Endothelial cell of umbilical vein (primary cell): ENCODE measurements around the gene LRRFIP2. TPM values are rescaled to one million over a fixed set of nuclear protein-coding genes. Genes with fewer than 3 reads are reported as not detected.

Source experiments
- BruUV-seq: library from RNA; stranded (reverse); fragments of 400-500 nt; replicated peaks from 2 replicates; lab custom pipeline; 2021; lab: Mats Ljungman, UMichigan
- CTCF ChIA-PET: fragments of 300-600, 350-600 bp; sonication (Branson Sonifier 250); formaldehyde crosslinking; loops from one replicate; lab custom pipeline; 2021; ENCODE audit warnings: antibody characterized with exemption, inconsistent platforms; lab: Charles Lee
- POLR2A ChIA-PET: fragments of 300-600, 350-600 bp; sonication (Branson Sonifier 250); formaldehyde crosslinking; loops from one replicate; lab custom pipeline; 2021; ENCODE audit warnings: antibody characterized with exemption, inconsistent platforms; lab: Charles Lee
- DNase-seq: peaks from one replicate; pipeline ENCODE4 v3.0.0-alpha.2; 2011; ENCODE audit warnings: low read depth, low spot score
- FAIRE-seq: peaks from 2 replicates; lab custom pipeline; 2011; peaks lifted over from hg19 to GRCh38; lab: Jason Lieb, UNC
- H2AFZ ChIP-seq: 2 replicates; pipeline ENCODE4 v1.6.0; 2012; ENCODE audit warnings: low read depth, low read length, control low read depth, inconsistent platforms
- H3K27ac ChIP-seq: 2 replicates; pipeline ENCODE4 v1.5.1; 2011; ENCODE audit warnings: low read depth, mild to moderate bottlenecking, control low read depth, low read length, moderate library complexity; ENCODE audit not compliant: insufficient read depth
- H3K27me3 ChIP-seq, 2 experiments: 2 replicates each; pipeline versions ENCODE4 v1.6.0 to v1.6.1; 2011; ENCODE audit warnings: low read length in 2 of 2, mixed read lengths in 1 of 2; ENCODE audit not compliant: control insufficient read depth in 2 of 2, insufficient read depth in 2 of 2
- H3K36me3 ChIP-seq, 2 experiments: 2 replicates in 1 of 2; 3 replicates in 1 of 2; pipeline ENCODE4 v1.5.1; 2011; ENCODE audit warnings: low read length in 2 of 2, mild to moderate bottlenecking in 1 of 2, moderate library complexity in 1 of 2; ENCODE audit not compliant: control insufficient read depth in 2 of 2, insufficient read depth in 2 of 2; ENCODE audit errors: extremely low read depth in 1 of 2
- H3K4me1 ChIP-seq: 3 replicates; pipeline ENCODE4 v1.5.1; 2011; ENCODE audit warnings: mild to moderate bottlenecking, low read length; ENCODE audit not compliant: control insufficient read depth, insufficient read depth; ENCODE audit errors: extremely low read depth
- H3K4me2 ChIP-seq: 2 replicates; pipeline ENCODE4 v1.6.1; 2011; ENCODE audit warnings: low read length, control low read depth, mixed read lengths; ENCODE audit not compliant: insufficient read depth
- H3K4me3 ChIP-seq, 3 experiments: fragments of 200-600 bp in 1 of 3; sonication (generic), shearing (Covaris generic) in 1 of 3; replicated peaks in 1 of 3; 2 replicates each; pipeline ENCODE4 v1.5.1; 2011 to 2016; ENCODE audit warnings: control low read depth in 3 of 3, low read length in 3 of 3, mild to moderate bottlenecking in 2 of 3, inconsistent platforms in 1 of 3, low read depth in 1 of 3, moderate library complexity in 1 of 3; ENCODE audit not compliant: insufficient read depth in 1 of 3
- H3K79me2 ChIP-seq: 2 replicates; pipeline ENCODE4 v1.6.0; 2012; ENCODE audit warnings: low read length, inconsistent platforms; ENCODE audit not compliant: control insufficient read depth, insufficient read depth
- H3K9ac ChIP-seq: replicated peaks from 2 replicates; pipeline ENCODE3; 2011; ENCODE audit warnings: low read length, control low read depth; ENCODE audit not compliant: insufficient read depth; ENCODE audit errors: extremely low read depth
- H3K9me1 ChIP-seq: replicated peaks from 3 replicates; pipeline ENCODE4 v1.6.0; 2011; ENCODE audit warnings: mild to moderate bottlenecking, low read length; ENCODE audit not compliant: control insufficient read depth, insufficient read depth; ENCODE audit errors: extremely low read depth
- H3K9me3 ChIP-seq: replicated peaks from 2 replicates; pipeline ENCODE4 v1.5.1; 2012; ENCODE audit warnings: low read length, inconsistent platforms; ENCODE audit not compliant: control insufficient read depth, insufficient read depth
- H4K20me1 ChIP-seq: replicated peaks from 2 replicates; pipeline ENCODE3; 2011; ENCODE audit warnings: mild to moderate bottlenecking, low read length; ENCODE audit not compliant: control insufficient read depth, insufficient read depth; ENCODE audit errors: extremely low read depth
- EZH2 ChIP-seq: IDR thresholded peaks from 2 replicates; pipeline ENCODE4 v1.6.1; 2012; ENCODE audit warnings: borderline replicate concordance, low read depth, mild to moderate bottlenecking, moderate library complexity, low read length, inconsistent platforms; ENCODE audit not compliant: severe bottlenecking
- FOS ChIP-seq: IDR thresholded peaks from 2 replicates; pipeline ENCODE4 v1.6.1; 2011; ENCODE audit warnings: mild to moderate bottlenecking, low read length, moderate library complexity, borderline replicate concordance; ENCODE audit not compliant: insufficient read depth
- GATA2 ChIP-seq: IDR thresholded peaks from 2 replicates; pipeline ENCODE4 v1.7.0; 2011; ENCODE audit warnings: low read depth, mild to moderate bottlenecking, moderate library complexity, mixed read lengths, low read length; ENCODE audit not compliant: insufficient read length, insufficient read depth
- JUN ChIP-seq: IDR thresholded peaks from 2 replicates; pipeline ENCODE4 v1.6.1; 2011; ENCODE audit warnings: borderline replicate concordance, low read depth; ENCODE audit not compliant: insufficient read length, insufficient read depth
- MYC ChIP-seq: IDR thresholded peaks from one replicate; pipeline ENCODE4 v1.6.1; 2011; ENCODE audit warnings: mild to moderate bottlenecking, low read depth, low read length
- POLR2A ChIP-seq: IDR thresholded peaks from 2 replicates; pipeline ENCODE4 v1.6.1; 2012; ENCODE audit warnings: low read depth, mild to moderate bottlenecking, control low read depth, low read length
- POLR2AphosphoS5 ChIP-seq: IDR thresholded peaks from 2 replicates; pipeline ENCODE4 v1.6.1; 2012; ENCODE audit warnings: low read depth, mild to moderate bottlenecking, control low read depth, low read length, moderate library complexity; ENCODE audit not compliant: insufficient read depth
- dilution Hi-C: fragments of 300-500 bp; cut with MboI; formaldehyde crosslinking; loops from one replicate; pipeline ENCODE4 v1.15.0; 2019; ENCODE audit warnings: low sequenced_read_pairs; ENCODE audit not compliant: extremely low pct_ligation_motif_present
- intact Hi-C: fragments of 100-400 bp; cut with micrococcal nuclease; formaldehyde crosslinking; loops from one replicate; pipeline ENCODE4 v1.10.0; 2022
- polyA plus RNA-seq, 4 experiments: library from polyadenylated mRNA; depleted of rRNA in 3 of 4; stranded (reverse) in 3 of 4; unstranded in 1 of 4; fragments of >200 nt; gene quantifications; 2 replicates each; pipeline versions ENCODE4 v1.2.1 to v1.2.3, GENCODE V29; 2011 to 2012; ENCODE audit warnings: missing spikeins in 1 of 4
- total RNA-seq: library from RNA; stranded (reverse); gene quantifications from 2 replicates; pipeline ENCODE4 v1.2.3, GENCODE V29; 2021
- TF ChIP-seq, protein P1 (sequence below), 2 donors: IDR thresholded peaks; 1 replicate in 1 of 2; 2 replicates in 1 of 2; pipeline ENCODE4 v1.5.1; 2011; ENCODE audit warnings: low read length in 2 of 2, mild to moderate bottlenecking in 2 of 2, moderate library complexity in 2 of 2, control low read depth in 1 of 2, inconsistent platforms in 1 of 2, low read depth in 1 of 2; ENCODE audit not compliant: insufficient read depth in 1 of 2; ENCODE audit errors: extremely low read depth in 1 of 2
- TF ChIP-seq, protein P2 (sequence below): IDR thresholded peaks from 2 replicates; pipeline ENCODE4 v1.6.1; 2011; ENCODE audit not compliant: insufficient read depth, insufficient read length

The LRRFIP2 gene
- total and polyA plus RNA-seq, 2 donors (not counting 3 experiments of a cell fraction or from before 2014, with no cell fraction given) = 20.8 to 78.9 TPM

DNA sequence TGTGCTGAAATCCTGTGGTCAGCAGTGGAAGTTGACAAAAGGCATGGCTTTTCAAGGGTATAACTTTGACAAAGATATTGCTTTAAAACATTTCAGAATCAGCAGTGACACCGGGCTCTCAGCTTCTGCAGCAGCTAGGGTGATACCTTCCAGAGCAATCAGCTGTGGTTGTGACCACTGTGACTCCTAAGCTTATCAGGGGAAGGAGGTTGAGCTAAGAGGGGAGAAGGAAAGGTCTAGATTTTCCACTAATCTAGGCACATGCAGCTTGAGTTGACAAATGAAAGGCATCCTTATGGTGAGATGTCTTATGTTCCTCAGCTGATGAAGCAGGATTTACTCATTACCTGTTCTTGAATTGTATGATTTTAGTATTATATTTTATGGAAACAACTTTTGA lies 16.3 kb upstream of the LRRFIP2 start:
- Histone ChIP-seq H3K4me3 (no peak overlapping the region), H3K9ac (no peak overlapping the region), H2AFZ (no peak overlapping the region), H3K4me1 (no peaks in the 10 kb centered on the region), H3K27ac (no peak overlapping the region), H3K27me3 (no peaks in the 10 kb centered on the region), H3K36me3 (no peaks in the 10 kb centered on the region), H3K79me2 (no peaks in the 10 kb centered on the region), H3K4me2 (no peak overlapping the region), H3K9me3 (no peaks in the 10 kb centered on the region), H3K9me1 (no peaks in the 10 kb centered on the region), H4K20me1 (no peaks in the 10 kb centered on the region)
- TF ChIP-seq MYC (no peak), POLR2AphosphoS5 (no peak), JUN (no peak), FOS (no peak), POLR2A (no peak), EZH2 (no peak), GATA2 (no peak)
- TF ChIP-seq, protein P1, sequence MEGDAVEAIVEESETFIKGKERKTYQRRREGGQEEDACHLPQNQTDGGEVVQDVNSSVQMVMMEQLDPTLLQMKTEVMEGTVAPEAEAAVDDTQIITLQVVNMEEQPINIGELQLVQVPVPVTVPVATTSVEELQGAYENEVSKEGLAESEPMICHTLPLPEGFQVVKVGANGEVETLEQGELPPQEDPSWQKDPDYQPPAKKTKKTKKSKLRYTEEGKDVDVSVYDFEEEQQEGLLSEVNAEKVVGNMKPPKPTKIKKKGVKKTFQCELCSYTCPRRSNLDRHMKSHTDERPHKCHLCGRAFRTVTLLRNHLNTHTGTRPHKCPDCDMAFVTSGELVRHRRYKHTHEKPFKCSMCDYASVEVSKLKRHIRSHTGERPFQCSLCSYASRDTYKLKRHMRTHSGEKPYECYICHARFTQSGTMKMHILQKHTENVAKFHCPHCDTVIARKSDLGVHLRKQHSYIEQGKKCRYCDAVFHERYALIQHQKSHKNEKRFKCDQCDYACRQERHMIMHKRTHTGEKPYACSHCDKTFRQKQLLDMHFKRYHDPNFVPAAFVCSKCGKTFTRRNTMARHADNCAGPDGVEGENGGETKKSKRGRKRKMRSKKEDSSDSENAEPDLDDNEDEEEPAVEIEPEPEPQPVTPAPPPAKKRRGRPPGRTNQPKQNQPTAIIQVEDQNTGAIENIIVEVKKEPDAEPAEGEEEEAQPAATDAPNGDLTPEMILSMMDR (IDR thresholded peaks at IDR 0.05; ENCODE audit: extremely low read depth in 1 of 2, insufficient read depth in 1 of 2, low read depth in 1 of 2, low read length in 2 of 2) = no peak
- TF ChIP-seq, protein P2, sequence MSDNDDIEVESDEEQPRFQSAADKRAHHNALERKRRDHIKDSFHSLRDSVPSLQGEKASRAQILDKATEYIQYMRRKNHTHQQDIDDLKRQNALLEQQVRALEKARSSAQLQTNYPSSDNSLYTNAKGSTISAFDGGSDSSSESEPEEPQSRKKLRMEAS = no peak
- CTCF ChIA-PET = interaction anchor here (1.0 kb wide), 1 partner anchor 24 kb away, joined by 3 read pairs; no protein-coding TSS in a partner anchor
- dilution Hi-C loops (no loop called here), intact Hi-C loops (no loop called here)
- POLR2A ChIA-PET = no interaction called here
- no TSS peak for BruUV-seq
- no peak for FAIRE-seq
- DNase-seq = no peak
